GM23338 (cell line): ENCODE results near the gene TNFSF12.

Experiments used
- CREB1 ChIP-seq: fragments of 250-450 bp; sonication (Bioruptor Pico); IDR thresholded peaks from 2 replicates; pipeline ENCODE4 v1.5.0; 2020; ENCODE audit warnings: low read depth, mild to moderate bottlenecking, moderate library complexity
- EZH2 ChIP-seq: fragments of 200-600 bp; sonication (generic); IDR thresholded peaks from one replicate; pipeline ENCODE4 v1.8.0; 2017; ENCODE audit warnings: antibody characterized with exemption, mild to moderate bottlenecking, low read depth; ENCODE audit not compliant: unreplicated experiment
- EZH2phosphoT487 ChIP-seq: fragments of 200-600 bp; sonication (generic); IDR thresholded peaks from one replicate; pipeline ENCODE4 v1.8.1; 2018; ENCODE audit warnings: antibody characterized with exemption; ENCODE audit not compliant: unreplicated experiment
- POLR2AphosphoS5 ChIP-seq: IDR thresholded peaks from 2 replicates; pipeline ENCODE4 v1.6.1; 2016; ENCODE audit warnings: antibody characterized with exemption, low read depth
- STAT1 ChIP-seq: IDR thresholded peaks from one replicate; pipeline ENCODE4 v1.6.1; 2016; ENCODE audit warnings: antibody characterized with exemption; ENCODE audit not compliant: unreplicated experiment
- ZNF114 ChIP-seq: fragments of 250-450 bp; sonication (Bioruptor Pico); IDR thresholded peaks from 2 replicates; pipeline ENCODE4 v1.5.0; 2020; ENCODE audit warnings: mild to moderate bottlenecking, moderate library complexity
- TF ChIP-seq, protein P1 (sequence below), 2 experiments: fragments of 200-600 bp in 1 of 2; sonication (generic) in 1 of 2; conservative IDR thresholded peaks; 2 replicates each; pipeline versions ENCODE4 v1.5.1 to v1.6.1; 2016 to 2017; ENCODE audit warnings: antibody characterized with exemption in 2 of 2, low read depth in 2 of 2, mild to moderate bottlenecking in 2 of 2, moderate library complexity in 1 of 2
- TF ChIP-seq, protein P2 (sequence below): IDR thresholded peaks from 2 replicates; pipeline ENCODE4 v1.6.1; 2016; ENCODE audit warnings: antibody characterized with exemption
- TF ChIP-seq, protein P3 (sequence below): IDR thresholded peaks from one replicate; pipeline ENCODE4 v1.6.1; 2018; ENCODE audit warnings: antibody characterized with exemption; ENCODE audit not compliant: unreplicated experiment

DNA sequence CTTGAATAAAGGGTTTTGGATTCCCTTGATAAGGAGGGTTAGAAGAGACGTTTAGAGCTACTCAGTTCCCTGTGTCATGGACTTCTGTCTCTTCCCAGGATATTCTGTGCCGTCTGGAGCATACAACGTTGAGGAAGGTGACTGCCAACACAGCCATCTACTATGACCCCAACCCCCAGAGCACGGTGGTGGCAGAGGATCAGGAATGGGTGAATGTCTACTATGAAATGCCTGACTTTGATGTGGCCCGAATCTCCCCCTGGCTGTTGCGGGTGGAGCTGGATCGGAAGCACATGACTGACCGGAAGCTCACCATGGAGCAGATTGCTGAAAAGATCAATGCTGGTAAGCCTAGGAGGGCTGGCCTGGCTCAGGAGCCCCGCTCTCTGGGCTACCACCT lies 40.0 kb upstream of the TNFSF12 start:
- TF ChIP-seq, protein P1, sequence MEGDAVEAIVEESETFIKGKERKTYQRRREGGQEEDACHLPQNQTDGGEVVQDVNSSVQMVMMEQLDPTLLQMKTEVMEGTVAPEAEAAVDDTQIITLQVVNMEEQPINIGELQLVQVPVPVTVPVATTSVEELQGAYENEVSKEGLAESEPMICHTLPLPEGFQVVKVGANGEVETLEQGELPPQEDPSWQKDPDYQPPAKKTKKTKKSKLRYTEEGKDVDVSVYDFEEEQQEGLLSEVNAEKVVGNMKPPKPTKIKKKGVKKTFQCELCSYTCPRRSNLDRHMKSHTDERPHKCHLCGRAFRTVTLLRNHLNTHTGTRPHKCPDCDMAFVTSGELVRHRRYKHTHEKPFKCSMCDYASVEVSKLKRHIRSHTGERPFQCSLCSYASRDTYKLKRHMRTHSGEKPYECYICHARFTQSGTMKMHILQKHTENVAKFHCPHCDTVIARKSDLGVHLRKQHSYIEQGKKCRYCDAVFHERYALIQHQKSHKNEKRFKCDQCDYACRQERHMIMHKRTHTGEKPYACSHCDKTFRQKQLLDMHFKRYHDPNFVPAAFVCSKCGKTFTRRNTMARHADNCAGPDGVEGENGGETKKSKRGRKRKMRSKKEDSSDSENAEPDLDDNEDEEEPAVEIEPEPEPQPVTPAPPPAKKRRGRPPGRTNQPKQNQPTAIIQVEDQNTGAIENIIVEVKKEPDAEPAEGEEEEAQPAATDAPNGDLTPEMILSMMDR (conservative IDR thresholded peaks at IDR 0.05; ENCODE audit: low read depth in 2 of 2) = no peak
- TF ChIP-seq POLR2AphosphoS5 (no peak), EZH2phosphoT487 (no peak), EZH2 (no peak), CREB1 (CRISPR knock-in tag) (no peak), ZNF114 (CRISPR knock-in tag) (no peak), STAT1 (no peak)
- TF ChIP-seq, protein P2, sequence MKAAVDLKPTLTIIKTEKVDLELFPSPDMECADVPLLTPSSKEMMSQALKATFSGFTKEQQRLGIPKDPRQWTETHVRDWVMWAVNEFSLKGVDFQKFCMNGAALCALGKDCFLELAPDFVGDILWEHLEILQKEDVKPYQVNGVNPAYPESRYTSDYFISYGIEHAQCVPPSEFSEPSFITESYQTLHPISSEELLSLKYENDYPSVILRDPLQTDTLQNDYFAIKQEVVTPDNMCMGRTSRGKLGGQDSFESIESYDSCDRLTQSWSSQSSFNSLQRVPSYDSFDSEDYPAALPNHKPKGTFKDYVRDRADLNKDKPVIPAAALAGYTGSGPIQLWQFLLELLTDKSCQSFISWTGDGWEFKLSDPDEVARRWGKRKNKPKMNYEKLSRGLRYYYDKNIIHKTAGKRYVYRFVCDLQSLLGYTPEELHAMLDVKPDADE = no peak
- TF ChIP-seq, protein P3, sequence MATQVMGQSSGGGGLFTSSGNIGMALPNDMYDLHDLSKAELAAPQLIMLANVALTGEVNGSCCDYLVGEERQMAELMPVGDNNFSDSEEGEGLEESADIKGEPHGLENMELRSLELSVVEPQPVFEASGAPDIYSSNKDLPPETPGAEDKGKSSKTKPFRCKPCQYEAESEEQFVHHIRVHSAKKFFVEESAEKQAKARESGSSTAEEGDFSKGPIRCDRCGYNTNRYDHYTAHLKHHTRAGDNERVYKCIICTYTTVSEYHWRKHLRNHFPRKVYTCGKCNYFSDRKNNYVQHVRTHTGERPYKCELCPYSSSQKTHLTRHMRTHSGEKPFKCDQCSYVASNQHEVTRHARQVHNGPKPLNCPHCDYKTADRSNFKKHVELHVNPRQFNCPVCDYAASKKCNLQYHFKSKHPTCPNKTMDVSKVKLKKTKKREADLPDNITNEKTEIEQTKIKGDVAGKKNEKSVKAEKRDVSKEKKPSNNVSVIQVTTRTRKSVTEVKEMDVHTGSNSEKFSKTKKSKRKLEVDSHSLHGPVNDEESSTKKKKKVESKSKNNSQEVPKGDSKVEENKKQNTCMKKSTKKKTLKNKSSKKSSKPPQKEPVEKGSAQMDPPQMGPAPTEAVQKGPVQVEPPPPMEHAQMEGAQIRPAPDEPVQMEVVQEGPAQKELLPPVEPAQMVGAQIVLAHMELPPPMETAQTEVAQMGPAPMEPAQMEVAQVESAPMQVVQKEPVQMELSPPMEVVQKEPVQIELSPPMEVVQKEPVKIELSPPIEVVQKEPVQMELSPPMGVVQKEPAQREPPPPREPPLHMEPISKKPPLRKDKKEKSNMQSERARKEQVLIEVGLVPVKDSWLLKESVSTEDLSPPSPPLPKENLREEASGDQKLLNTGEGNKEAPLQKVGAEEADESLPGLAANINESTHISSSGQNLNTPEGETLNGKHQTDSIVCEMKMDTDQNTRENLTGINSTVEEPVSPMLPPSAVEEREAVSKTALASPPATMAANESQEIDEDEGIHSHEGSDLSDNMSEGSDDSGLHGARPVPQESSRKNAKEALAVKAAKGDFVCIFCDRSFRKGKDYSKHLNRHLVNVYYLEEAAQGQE = no peak
